Loucy (cell line): Measurements from ENCODE around the gene SERPINE3.

Source experiments
- EZH2phosphoT487 ChIP-seq: fragments of 200-600 bp; IDR thresholded peaks from 2 replicates; pipeline ENCODE4 v1.6.1; 2018; ENCODE audit warnings: antibody characterized with exemption, mild to moderate bottlenecking, moderate library complexity, borderline replicate concordance
- TF ChIP-seq, protein P1 (sequence below): fragments of 200-600 bp; sonication (generic); conservative IDR thresholded peaks from 2 replicates; pipeline ENCODE4 v1.5.1; 2014; ENCODE audit warnings: mild to moderate bottlenecking, antibody characterized with exemption, low read length

DNA sequence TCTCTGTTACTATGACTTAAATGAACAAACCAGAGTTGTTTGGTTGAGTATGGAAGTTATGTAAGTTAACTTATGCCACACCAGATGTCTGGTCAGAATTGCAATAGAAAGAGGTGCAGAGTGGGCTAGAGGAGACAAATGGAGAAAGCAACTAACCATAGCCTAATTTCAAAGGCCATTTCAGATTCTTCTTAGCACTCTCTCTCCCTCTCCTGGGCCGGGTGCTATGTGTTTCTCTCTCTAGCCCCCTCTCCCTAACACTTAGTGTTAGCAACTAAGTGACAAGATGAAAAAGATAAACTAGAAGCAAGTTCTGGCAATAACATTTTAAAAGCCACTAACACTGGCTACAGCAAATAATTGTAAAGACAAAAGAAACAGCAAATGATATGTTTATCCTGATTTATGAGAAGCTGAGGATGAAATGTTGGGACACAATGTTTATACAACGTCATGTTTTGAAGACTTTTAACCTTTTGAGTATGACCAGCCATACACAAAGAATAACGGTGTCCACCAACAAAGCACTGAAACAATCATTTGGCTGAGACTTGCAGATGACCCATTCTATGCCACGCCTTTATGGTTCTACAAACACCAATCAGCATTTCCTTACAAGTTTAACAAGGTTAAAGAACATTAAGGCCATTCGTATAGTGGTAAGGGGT, 18.6 kb downstream of the SERPINE3 start:
- TF ChIP-seq, protein P1, sequence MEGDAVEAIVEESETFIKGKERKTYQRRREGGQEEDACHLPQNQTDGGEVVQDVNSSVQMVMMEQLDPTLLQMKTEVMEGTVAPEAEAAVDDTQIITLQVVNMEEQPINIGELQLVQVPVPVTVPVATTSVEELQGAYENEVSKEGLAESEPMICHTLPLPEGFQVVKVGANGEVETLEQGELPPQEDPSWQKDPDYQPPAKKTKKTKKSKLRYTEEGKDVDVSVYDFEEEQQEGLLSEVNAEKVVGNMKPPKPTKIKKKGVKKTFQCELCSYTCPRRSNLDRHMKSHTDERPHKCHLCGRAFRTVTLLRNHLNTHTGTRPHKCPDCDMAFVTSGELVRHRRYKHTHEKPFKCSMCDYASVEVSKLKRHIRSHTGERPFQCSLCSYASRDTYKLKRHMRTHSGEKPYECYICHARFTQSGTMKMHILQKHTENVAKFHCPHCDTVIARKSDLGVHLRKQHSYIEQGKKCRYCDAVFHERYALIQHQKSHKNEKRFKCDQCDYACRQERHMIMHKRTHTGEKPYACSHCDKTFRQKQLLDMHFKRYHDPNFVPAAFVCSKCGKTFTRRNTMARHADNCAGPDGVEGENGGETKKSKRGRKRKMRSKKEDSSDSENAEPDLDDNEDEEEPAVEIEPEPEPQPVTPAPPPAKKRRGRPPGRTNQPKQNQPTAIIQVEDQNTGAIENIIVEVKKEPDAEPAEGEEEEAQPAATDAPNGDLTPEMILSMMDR, result no peak
- TF ChIP-seq EZH2phosphoT487, result no peak
